ENCODE measurements around the gene TM2D1.
A peak's percentile ranks its signal among the peaks of the same experiment; 100 is the strongest.
"Not testable (repeated sequence)": the region's sequence is repeated elsewhere in the genome, so short reads cannot be mapped to it uniquely, and the experiment has no call there.

TM2D1 gene

GRCh38 chr1:61724813-61725694, at the start of gene TM2D1:
TM2D1 (minus strand) TSS chr1:61725141; CDS start chr1:61725120, 21 bp downstream.
- peak; percentile 66 to 68 (median 66) for DNase-seq (ENCODE audit: low read depth in 3 of 3)

GRCh38 chr1:61770131-61770530, 45.2 kb upstream of the TM2D1 start:
- no peak for DNase-seq (ENCODE audit: low read depth in 3 of 3)

DNA sequence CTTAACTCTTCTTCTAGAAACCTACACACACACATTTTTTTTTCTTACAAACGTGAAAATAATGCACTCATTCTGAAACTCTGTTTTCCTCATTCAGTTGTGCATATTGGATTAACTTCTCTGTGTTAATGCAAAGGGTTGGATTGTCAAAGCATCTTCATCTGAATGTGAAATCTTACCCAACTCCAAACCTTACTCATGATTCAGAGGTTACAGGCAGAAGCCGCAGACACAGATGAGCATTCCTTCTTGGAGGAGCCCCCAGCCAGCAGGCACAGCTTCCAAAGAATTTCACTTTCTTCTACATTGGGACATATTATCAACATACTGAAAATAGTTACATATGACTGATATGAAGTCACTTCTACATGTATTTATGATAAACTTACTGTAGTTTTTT, 33.0 kb upstream of the TM2D1 start:
- no peak for DNase-seq (ENCODE audit: low read depth in 3 of 3)

DNA sequence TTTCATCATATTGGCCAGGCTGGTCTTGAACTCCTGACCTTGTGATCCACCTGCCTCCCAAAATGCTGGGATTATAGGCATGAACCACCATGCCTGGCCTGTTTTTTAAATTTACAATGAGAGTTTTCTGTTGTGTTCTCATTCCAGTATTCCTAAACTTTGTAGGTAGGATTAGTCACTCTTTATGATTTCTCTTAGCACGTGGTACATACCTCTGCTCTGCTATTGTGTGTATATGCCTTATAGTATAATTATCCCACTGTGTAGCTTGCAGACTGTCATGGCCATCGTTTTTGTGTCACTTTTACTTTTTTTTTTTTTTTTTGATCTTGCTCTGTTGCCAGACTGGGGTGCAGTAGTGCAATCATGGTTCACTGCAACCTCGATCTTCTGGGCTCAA, 31.8 kb upstream of the TM2D1 start:
- DNase-seq (ENCODE audit: low read depth in 3 of 3): no peak

GRCh38 chr1:61754545-61754944, 29.6 kb upstream of the TM2D1 start:
- DNase-seq (ENCODE audit: low read depth in 3 of 3): no peak

DNA sequence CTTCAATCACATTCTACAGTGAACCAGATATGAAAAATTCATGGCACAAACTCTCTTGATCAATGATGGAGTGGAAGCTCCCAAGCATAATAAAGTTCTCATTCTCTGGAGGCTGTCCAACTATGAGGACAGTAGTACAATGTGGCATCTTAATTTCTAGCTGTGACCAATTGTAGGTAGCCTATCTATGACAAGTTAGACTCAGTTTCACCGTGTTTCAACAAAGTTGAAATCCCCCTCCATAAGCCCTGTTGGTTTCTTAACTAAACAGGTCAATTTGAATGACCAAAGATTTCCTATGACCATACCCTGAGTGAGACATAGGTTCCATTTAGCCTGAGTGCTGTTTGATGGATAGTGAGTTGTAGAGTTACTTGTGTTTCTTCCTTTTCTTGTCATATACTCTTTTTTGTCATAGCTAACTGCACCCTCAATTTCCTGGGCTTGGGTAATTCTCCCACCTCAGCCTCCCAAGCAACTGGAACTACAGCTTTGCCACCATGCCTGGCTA, 29.1 kb upstream of the TM2D1 start:
- no peak for DNase-seq (ENCODE audit: low read depth in 3 of 3)

DNA sequence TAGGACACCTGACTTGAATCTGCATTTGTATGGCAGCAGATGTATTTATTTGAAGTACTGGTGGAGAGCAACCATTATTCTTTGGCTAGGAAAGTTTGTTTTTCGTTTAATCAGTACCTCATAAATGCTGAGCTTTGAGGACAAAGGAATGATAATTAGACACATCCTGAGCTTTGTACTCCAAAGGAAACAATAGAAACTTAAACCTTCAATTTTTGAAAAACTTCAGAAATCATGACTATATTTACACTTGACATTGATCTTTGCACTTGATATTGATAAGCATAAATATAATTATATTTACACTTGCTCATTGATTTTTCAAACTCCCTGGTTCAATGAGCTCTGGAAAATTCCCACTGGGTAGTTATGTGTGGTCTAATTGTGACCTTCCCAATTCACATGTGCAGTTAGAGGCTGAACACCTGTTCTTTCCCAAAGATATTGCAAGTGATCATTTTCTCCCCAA, 28.0 kb upstream of the TM2D1 start:
- no peak for DNase-seq (ENCODE audit: low read depth in 3 of 3)

- no peak for DNase-seq (ENCODE audit: low read depth in 3 of 3)
These were observed 24.6 kb upstream of the TM2D1 start for GRCh38 chr1:61749574-61749973.

DNA sequence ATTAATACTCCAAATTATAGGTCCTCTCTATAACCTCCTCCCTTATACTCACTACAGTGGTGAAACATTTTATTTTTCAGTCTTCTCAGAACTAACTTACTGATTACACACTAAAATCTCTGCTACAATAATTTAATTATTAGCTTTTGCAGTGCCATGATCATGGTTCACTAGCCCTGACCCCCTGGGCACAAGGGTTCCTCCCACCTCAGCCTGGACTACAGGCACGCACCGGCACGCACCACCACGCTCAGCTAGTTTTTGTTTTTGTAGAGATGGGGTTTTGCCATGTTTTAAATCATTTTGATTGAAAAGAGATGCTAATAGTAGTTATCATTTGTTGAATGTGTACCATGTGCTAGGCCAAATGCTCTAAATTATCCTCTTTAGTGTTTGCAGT, 23.6 kb upstream of the TM2D1 start:
- DNase-seq (ENCODE audit: low read depth in 3 of 3): no peak

- DNase-seq (ENCODE audit: low read depth in 3 of 3): no peak
These were observed 21.9 kb upstream of the TM2D1 start for GRCh38 chr1:61746813-61747212.

GRCh38 chr1:61743716-61744580, 19.0 kb upstream of the TM2D1 start:
- no peak for DNase-seq (ENCODE audit: low read depth in 3 of 3)

DNA sequence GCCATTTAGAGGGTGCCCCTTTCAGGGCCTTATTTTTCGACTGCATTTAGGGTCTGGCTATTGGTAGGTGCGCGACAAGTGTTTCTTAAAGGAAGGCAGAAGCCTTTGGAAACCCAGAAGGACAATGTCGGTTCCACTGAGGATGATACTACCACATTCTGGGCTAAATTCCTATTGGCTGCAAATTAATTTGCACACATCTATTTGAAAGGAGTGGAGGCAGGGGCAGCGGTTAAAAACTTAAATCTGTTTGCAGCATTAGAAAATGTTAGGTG, 18.4 kb upstream of the TM2D1 start:
- no peak for DNase-seq (ENCODE audit: low read depth in 3 of 3)

GRCh38 chr1:61742620-61743430, 17.9 kb upstream of the TM2D1 start:
- no peak for DNase-seq (ENCODE audit: low read depth in 3 of 3)

DNA sequence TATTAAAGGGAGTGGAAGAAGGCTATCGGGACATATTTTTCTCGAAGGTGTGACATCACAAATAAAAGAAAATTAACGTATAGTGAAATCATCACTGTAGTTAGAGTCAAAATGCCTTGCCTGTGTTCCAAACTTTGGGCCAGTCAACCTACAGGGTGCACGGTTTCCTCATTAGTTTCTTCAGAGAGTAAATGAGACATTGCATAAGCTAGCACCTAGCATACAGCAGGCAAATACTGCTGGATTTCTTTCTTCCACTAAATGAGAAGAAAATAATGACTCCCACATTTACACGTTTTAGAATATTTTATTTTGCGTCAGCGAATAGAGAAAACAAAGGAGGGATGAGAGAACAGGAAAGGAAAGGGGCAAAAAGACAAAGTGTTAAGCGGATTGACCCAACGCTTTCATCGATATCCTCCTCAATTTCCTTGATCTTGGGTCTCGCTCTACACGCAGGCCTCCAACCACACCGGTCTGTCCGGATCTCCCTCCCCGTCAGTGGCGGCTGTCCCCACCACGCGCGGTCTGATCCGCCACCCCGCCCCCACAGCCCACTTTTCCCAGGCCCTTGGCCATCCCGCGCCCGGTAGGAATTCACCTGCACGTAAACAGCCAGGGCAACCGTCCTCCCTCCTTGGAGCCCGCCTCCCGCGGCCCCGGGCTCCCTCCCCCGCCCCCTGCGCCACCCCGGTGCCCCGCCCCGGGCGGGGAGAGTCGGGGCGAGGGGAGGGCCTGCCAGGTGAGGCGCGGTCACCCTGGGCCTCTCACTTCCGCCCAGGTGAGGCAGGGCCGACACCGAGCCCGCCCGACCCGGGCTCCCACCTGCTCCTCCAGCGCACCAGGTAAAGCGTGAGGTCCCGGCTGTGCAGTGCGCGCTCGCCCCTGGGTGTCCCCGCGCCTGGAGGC, 17.0 kb upstream of the TM2D1 start, which contains the start of gene PATJ:
PATJ (plus strand) TSS at position 770 of the 909 bp plus-strand sequence. CDS start 20,413 bp downstream, outside the sequence.
- DNase-seq (ENCODE audit: low read depth in 3 of 3): peak; percentile 40 to 53 (median 49)

GRCh38 chr1:61740751-61741700, 16.1 kb upstream of the TM2D1 start:
- no peak for DNase-seq (ENCODE audit: low read depth in 3 of 3)

- no peak for DNase-seq (ENCODE audit: low read depth in 3 of 3)
These were observed 7.8 kb upstream of the TM2D1 start for GRCh38 chr1:61732726-61733125.

- DNase-seq (ENCODE audit: low read depth in 3 of 3): not testable (repeated sequence)
These were observed 5.7 kb upstream of the TM2D1 start for GRCh38 chr1:61730679-61731078.

GRCh38 chr1:61727544-61727943, 2.6 kb upstream of the TM2D1 start:
- DNase-seq (ENCODE audit: low read depth in 3 of 3): no peak

DNA sequence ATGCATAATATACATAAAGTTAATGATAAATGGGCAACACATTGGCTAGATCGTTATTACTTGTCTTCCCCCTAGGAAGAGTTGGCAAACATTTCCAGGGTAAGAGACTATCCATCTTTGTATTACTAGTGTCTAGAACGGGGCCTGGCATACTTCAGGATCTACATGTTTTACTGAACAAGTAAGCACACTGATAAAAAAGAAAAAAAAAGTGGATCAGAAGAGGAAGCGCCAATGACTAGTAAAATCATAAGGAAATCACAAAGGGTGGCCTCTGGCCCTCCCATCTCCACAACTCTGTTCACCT, 482 bp downstream of the TM2D1 start:
- no peak for DNase-seq (ENCODE audit: low read depth in 3 of 3)

Data from stimulated activated CD4-positive, alpha-beta T cell treated with anti-CD3 and anti-CD28 coated beads, TNF-alpha, amount 100 ng/mL, for 4 hours (primary cell).